GM12878 (cell line): ENCODE results near the gene PLK4. TPM values are rescaled to one million over a fixed set of nuclear protein-coding genes. Genes with fewer than 3 reads are reported as not detected.

ENCODE experiments used
- ATAC-seq: fragments of 200-7000 bp; cut with Tn5 transposase; 3 replicates; pipeline ENCODE4 v1.9.1; 2020; ENCODE audit warnings: mild to moderate bottlenecking, moderate library complexity
- BruUV-seq: library from RNA; stranded (reverse); fragments of 400-500 nt; replicated peaks from 2 replicates; lab custom pipeline; 2021; lab: Mats Ljungman, UMichigan
- CTCF ChIA-PET: fragments of 300-600 bp; sonication (Branson Sonifier 250); formaldehyde crosslinking; extraction: SDS; loops from one replicate; lab custom pipeline; 2021; ENCODE audit warnings: inconsistent platforms; lab: Yijun Ruan, JAX
- POLR2A ChIA-PET: fragments of 350-600 bp; formaldehyde crosslinking; extraction: SDS; loops from one replicate; lab custom pipeline; 2021; ENCODE audit warnings: inconsistent platforms; lab: Charles Lee
- RAD21 ChIA-PET: fragments of 300-600 bp; sonication (Branson Sonifier 250); formaldehyde crosslinking; loops from one replicate; lab custom pipeline; 2023; ENCODE audit warnings: antibody characterized with exemption; ENCODE audit not compliant: unreplicated experiment; lab: Charles Lee
- SMC1A ChIA-PET: fragments of 300-600 bp; sonication (Branson Sonifier 250); formaldehyde crosslinking; loops from one replicate; lab custom pipeline; 2023; ENCODE audit not compliant: unreplicated experiment, uncharacterized antibody; lab: Charles Lee
- DNase-seq: peaks from one replicate; pipeline ENCODE4 v3.0.0-alpha.2; 2011; ENCODE audit warnings: low read depth, low spot score
- FAIRE-seq: peaks from 3 replicates; lab custom pipeline; 2011; peaks lifted over from hg19 to GRCh38; lab: Jason Lieb, UNC
- H2AFZ ChIP-seq: 2 replicates; pipeline ENCODE4 v1.6.0; 2011; ENCODE audit warnings: low read depth, low read length, control low read depth; ENCODE audit not compliant: control insufficient read depth
- H3K27ac ChIP-seq: 2 replicates; pipeline ENCODE4 v1.5.1; 2011; ENCODE audit warnings: control low read depth; ENCODE audit not compliant: control insufficient read depth, insufficient read depth
- H3K27me3 ChIP-seq, 2 experiments: replicated peaks in 1 of 2; 2 replicates each; pipeline versions ENCODE4 v1.6.0 to v1.6.1; 2011; ENCODE audit warnings: low read length in 1 of 2; ENCODE audit not compliant: control insufficient read depth in 2 of 2, insufficient read depth in 2 of 2
- H3K36me3 ChIP-seq, 2 experiments: 2 replicates each; pipeline ENCODE4 v1.5.1; 2011; ENCODE audit warnings: low read length in 1 of 2; ENCODE audit not compliant: control insufficient read depth in 2 of 2, insufficient read depth in 2 of 2
- H3K4me1 ChIP-seq: 2 replicates; pipeline ENCODE4 v1.6.1; 2011; ENCODE audit warnings: mild to moderate bottlenecking, low read length, moderate library complexity, mixed read lengths; ENCODE audit not compliant: control insufficient read depth, insufficient read depth
- H3K4me2 ChIP-seq: 2 replicates; pipeline ENCODE4 v1.6.0; 2011; ENCODE audit warnings: control low read depth; ENCODE audit not compliant: control insufficient read depth, insufficient read depth
- H3K4me3 ChIP-seq: fragments of 200-600 bp; sonication (generic); 2 replicates; pipeline ENCODE4 v1.5.1; 2016
- H3K79me2 ChIP-seq: 2 replicates; pipeline ENCODE4 v1.6.0; 2011; ENCODE audit warnings: low read length; ENCODE audit not compliant: control insufficient read depth, insufficient read depth
- H3K9ac ChIP-seq: 2 replicates; pipeline ENCODE4 v1.8.0; 2011; ENCODE audit warnings: low read length, control low read depth, mixed read lengths; ENCODE audit not compliant: control insufficient read depth, insufficient read depth
- H3K9me3 ChIP-seq: replicated peaks from 3 replicates; pipeline ENCODE4 v1.5.1; 2011; ENCODE audit warnings: mild to moderate bottlenecking, low read length; ENCODE audit not compliant: control insufficient read depth, insufficient read depth
- H4K20me1 ChIP-seq: 2 replicates; pipeline ENCODE4 v1.6.0; 2011; ENCODE audit not compliant: control insufficient read depth, insufficient read depth
- NFXL1 ChIP-seq: fragments of 450-650 bp; IDR thresholded peaks from 2 replicates; pipeline ENCODE4 v1.6.1; 2017; ENCODE audit warnings: antibody characterized with exemption, mild to moderate bottlenecking, borderline replicate concordance
- NFYB ChIP-seq: IDR thresholded peaks from 2 replicates; pipeline ENCODE4 v1.6.1; 2011; ENCODE audit warnings: low read depth, mild to moderate bottlenecking, low read length, improper control_type of control experiment, moderate library complexity; ENCODE audit not compliant: insufficient read depth
- RELB ChIP-seq: fragments of 450-650 bp; IDR thresholded peaks from 2 replicates; pipeline ENCODE4 v1.6.1; 2017; ENCODE audit warnings: low read depth, mild to moderate bottlenecking, moderate library complexity
- WGBS: methylation state at CpG from one replicate; pipeline ENCODE4 v1.1.6; 2016; ENCODE audit warnings: low lambda C conversion rate; ENCODE audit not compliant: insufficient replicate concordance, insufficient coverage; ENCODE audit errors: missing lambda C conversion rate; 5-methylcytosine and 5-hydroxymethylcytosine counted together
- in situ Hi-C: fragments of 300-500 bp; cut with MboI; formaldehyde crosslinking; loops from 9 replicates; pipeline ENCODE4 v1.14.3; 2018; ENCODE audit warnings: mixed read lengths
- intact Hi-C: fragments of 100-400 bp; cut with micrococcal nuclease; formaldehyde crosslinking; loops from one replicate; pipeline ENCODE4 v1.14.2; 2022; ENCODE audit not compliant: unreplicated experiment
- polyA plus RNA-seq, 11 experiments: library from polyadenylated mRNA; depleted of rRNA in 4 of 11; unstranded in 6 of 11; stranded (reverse) in 5 of 11; fragments of >200 nt; fragmentation: Nextera tagmentation in 4 of 11; fragmentation: Illumina TruSeq in 1 of 11; extraction: Ambion mirVana in 4 of 11; extraction: Trizol in 1 of 11; gene quantifications; 1 replicate in 1 of 11; 2 replicates in 10 of 11; pipeline versions ENCODE4 v1.2.1 to v1.2.3, GENCODE V29; 2011 to 2016; ENCODE audit warnings: inconsistent platforms in 2 of 11, missing spikeins in 2 of 11, low read depth in 1 of 11
- total RNA-seq, 4 experiments: library from RNA; depleted of rRNA in 3 of 4; stranded (reverse); fragments of >200 nt in 3 of 4; fragmentation: Illumina TruSeq in 1 of 4; extraction: Trizol in 1 of 4; gene quantifications; 2 replicates each; pipeline versions ENCODE4 v1.2.1 to v1.2.3, GENCODE V29; 2013 to 2021

The PLK4 gene
- total and polyA plus RNA-seq, 10 of the 15 experiments (the other 5 are each of a cell fraction or from before 2014, with no cell fraction given), result 16.6 to 55.3 (median 45.8) TPM

GRCh38 chr4:127852661-127853060 is 28.0 kb upstream of the PLK4 start:
- RAD21 ChIA-PET, result no interaction called here
- no TSS peak for BruUV-seq

More at GRCh38 chr4:127852661-127853060, 28.0 kb upstream of the PLK4 start:
- H3K4me2 ChIP-seq, result no peak overlapping the region
- H3K4me3 ChIP-seq, result no peak overlapping the region
- peaks cover 4% of the 10 kb centered on the region for H3K79me2 ChIP-seq
- H3K27ac ChIP-seq, result no peak overlapping the region
- H2AFZ ChIP-seq, result no peak overlapping the region
- no peak for DNase-seq
- no peaks in the 10 kb centered on the region for H3K27me3 ChIP-seq
- peaks cover 12% of the 10 kb centered on the region for H3K9me3 ChIP-seq
- TF ChIP-seq RELB (no peak), NFYB (no peak), NFXL1 (no peak)
- H3K4me1 ChIP-seq, result peaks cover 14% of the 10 kb centered on the region
- ChIA-PET SMC1A (interaction anchor here (0.9 to 1.9 kb wide), 3 partner anchors 20 to 31 kb away, joined by 3 to 6 read pairs (median 5); no protein-coding TSS in a partner anchor), POLR2A (interaction anchor here (0.7 kb wide), 1 partner anchor 70 kb away, joined by 3 read pairs; no protein-coding TSS in a partner anchor), CTCF (interaction anchor here (1.2 to 1.5 kb wide), 2 partner anchors 14 to 35 kb away, joined by 3 to 5 read pairs; no protein-coding TSS in a partner anchor)
- no peak overlapping the region for H3K9ac ChIP-seq
- intact Hi-C loops, result no loop called here
- H3K36me3 ChIP-seq, result no peaks in the 10 kb centered on the region; a peak in 1 of 4 replicates
- 93% methylated on average over 1 of the region's 1 CpG for WGBS
- FAIRE-seq, result no peak
- H4K20me1 ChIP-seq, result no peaks in the 10 kb centered on the region
- in situ Hi-C loops, result no loop called here
- no peak for ATAC-seq
